Activated CD8-positive, alpha-beta memory T cell treated with anti-CD3 and anti-CD28 coated beads for 36 hours (primary cell): ENCODE measurements around the gene SLC25A13. TPM values are rescaled to one million over a fixed set of nuclear protein-coding genes. Genes with fewer than 3 reads are reported as not detected.

Source experiments
- CTCF ChIA-PET: fragments of 350-600 bp; sonication (Branson Sonifier 250); formaldehyde crosslinking; loops from one replicate; lab custom pipeline; 2021; ENCODE audit warnings: antibody characterized with exemption; lab: Charles Lee
- POLR2A ChIA-PET: fragments of 350-600 bp; sonication (Branson Sonifier 250); formaldehyde crosslinking; loops from one replicate; lab custom pipeline; 2021; ENCODE audit warnings: antibody characterized with exemption; lab: Charles Lee
- total RNA-seq, 2 experiments: library from RNA; stranded (reverse); gene quantifications; one replicate each; pipeline ENCODE4 v1.2.3, GENCODE V29; 2021

The SLC25A13 gene
- total RNA-seq, 2 experiments from 2014 or later = 10.9 to 12.9 TPM

DNA sequence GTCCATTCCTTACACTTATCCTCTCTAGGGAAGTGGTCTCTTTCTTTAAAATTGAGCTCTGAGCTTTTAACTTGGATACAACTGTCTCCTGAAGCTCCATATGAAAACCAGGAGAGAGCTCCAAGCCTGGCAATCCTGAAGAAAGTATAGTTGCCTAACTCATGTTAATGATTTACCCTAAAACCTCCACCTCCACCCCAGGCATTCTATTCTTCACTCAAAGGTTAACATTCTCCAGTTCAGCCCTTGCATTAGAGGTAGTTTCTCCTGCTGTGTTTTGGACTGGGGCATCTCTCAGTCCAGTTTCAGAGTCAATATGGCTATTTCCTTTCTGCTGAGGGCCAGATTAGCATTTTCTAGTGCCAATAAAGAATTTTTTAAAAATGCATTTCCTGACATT, 195.5 kb downstream of the SLC25A13 start:
- ChIA-PET POLR2A (no interaction called here), CTCF (no interaction called here)

GRCh38 chr7:96122746-96123145, 199.2 kb downstream of the SLC25A13 start:
- POLR2A ChIA-PET = no interaction called here

DNA sequence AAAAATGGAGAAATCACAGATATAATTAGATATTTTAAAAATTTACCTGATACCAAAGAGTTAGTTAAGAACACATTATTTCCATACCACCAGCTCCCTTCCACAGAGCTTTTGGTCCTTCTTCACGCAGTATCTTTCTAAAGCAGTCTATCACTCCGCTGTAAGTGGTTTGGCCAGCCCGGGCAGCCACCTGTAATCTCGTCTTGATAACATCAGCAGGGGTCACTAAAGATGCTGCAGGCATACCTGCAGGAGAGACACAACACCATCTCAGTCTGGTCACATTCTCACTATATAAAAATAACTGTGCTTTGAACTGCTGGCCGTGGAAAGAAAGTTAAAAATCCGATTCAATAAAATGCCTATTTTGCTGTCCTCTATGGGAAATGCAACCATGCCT, 200.1 kb downstream of the SLC25A13 start:
- POLR2A ChIA-PET = no interaction called here
- CTCF ChIA-PET = no interaction called here

More at GRCh38 chr7:96122746-96123145, 199.2 kb downstream of the SLC25A13 start:
- CTCF ChIA-PET = no interaction called here

DNA sequence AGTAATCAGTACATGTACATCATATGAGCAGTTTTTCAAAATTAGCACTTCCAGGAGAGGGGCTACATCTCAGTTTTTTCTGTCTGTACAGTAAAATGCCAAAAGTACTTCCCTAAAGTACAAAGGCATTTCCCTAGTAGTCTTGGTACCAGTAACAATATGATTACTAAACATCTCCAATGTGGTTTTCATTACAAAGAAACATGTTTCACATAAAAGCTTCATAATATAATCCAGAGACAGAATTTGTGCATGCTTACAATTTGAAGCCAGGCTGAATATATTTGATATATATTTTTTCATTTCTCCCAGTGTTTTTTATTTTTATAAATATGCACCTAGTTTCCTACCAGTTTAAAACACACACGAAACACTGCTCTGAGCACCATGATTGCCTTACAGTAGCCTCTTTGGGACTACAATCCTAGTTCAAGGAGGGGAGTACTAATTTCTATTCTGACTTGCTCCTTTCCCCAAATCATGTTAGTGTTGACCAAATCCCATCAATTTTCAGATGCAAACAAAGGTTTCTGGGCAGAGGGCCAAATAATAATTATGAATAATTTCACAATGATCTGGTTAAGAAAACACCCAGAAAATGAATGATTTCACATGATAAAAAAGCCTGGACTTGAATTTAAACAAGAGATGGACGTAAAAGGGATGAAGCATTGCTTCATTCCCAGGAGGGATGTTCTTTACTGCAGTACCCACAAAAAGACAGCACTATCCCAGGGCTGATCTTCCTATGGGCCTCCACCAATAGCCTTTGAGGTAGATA, 201.3 kb downstream of the SLC25A13 start:
- POLR2A ChIA-PET = no interaction called here

GRCh38 chr7:96118449-96119001, 203.4 kb downstream of the SLC25A13 start:
- ChIA-PET CTCF (no interaction called here), POLR2A (no interaction called here)

More for the DNA sequence above, 201.3 kb downstream of the SLC25A13 start:
- CTCF ChIA-PET = no interaction called here

DNA sequence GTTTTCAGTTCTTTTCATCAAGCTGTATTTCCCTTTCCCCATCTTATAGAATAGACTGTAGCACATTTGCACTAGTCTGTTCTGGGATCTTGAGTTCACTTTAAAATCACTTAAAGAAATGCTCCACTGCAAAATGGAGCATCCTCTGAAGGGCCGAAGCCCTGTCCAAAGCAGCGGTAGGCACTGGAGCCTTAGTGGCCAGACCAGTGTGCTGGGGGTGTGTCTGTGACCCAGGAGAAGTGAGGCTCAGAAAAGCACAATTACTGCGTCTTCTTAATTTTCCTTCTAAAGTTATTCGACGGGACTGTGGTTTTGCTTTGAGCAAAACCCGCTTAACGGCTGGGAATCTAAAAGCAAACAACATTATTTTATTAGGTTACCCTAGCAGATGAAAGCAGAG, 205.7 kb downstream of the SLC25A13 start:
- POLR2A ChIA-PET = no interaction called here
- CTCF ChIA-PET = no interaction called here

DNA sequence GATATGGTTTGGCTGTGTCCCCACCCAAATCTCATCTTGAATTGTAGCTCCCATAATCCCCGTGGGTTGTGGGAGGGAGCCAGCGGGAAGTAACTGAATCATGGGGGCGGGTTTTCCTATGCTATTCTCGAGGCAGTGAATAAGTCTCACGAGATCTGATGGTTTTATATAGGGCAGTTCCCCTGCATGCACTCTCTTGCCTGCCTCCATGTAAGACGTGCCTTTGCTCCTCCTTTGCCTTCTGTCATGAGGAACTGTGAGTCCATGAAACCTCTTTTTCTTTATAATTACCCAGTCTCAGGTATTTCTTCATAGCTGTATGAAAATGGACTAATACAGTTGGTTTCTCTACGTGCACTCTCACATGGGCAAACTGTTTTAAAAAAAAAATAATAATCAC, 207.7 kb downstream of the SLC25A13 start:
- POLR2A ChIA-PET = no interaction called here
- CTCF ChIA-PET = no interaction called here

GRCh38 chr7:96111405-96111804, 210.5 kb downstream of the SLC25A13 start:
- ChIA-PET CTCF (no interaction called here), POLR2A (no interaction called here)

- ChIA-PET CTCF (no interaction called here), POLR2A (no interaction called here)
These were observed 216.9 kb downstream of the SLC25A13 start for GRCh38 chr7:96104984-96105383.

DNA sequence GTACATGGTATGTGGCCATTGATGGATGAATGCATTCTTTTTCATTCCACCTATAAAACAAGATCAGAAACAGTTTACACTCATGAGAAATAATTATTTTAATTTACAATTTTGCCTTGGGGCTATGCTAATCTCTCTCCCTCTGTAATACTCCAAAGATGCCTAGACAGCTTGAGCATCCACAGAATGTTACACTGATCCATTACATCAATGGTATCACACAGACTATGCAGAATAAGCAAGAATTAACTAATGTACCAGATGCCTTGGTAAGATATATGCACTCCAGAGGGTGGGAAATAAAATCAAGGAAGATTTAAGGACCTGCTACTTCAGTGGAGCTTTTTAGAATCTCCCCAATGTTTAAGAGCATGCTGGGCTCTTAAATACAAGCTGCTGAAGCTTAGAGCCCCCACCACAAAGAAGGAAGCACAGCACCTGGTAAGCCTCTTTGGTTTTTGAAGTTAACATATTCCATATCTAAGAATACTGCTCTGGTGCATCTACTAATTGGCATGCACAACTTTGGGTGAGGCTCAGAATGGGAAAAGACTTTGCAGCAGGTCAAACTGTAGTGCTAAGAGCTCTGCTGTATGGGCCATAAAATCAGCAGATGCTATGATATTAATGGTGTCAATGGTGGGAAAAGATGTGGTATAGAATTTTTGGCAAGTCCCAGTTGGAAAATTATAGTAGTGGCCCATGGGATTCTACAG, 219.6 kb downstream of the SLC25A13 start:
- ChIA-PET CTCF (no interaction called here), POLR2A (no interaction called here)

GRCh38 chr7:96100737-96101136, 221.2 kb downstream of the SLC25A13 start:
- CTCF ChIA-PET = interaction anchor here (1.1 kb wide), 1 partner anchor 24 kb away, joined by 3 read pairs; no protein-coding TSS in a partner anchor
- POLR2A ChIA-PET = no interaction called here

DNA sequence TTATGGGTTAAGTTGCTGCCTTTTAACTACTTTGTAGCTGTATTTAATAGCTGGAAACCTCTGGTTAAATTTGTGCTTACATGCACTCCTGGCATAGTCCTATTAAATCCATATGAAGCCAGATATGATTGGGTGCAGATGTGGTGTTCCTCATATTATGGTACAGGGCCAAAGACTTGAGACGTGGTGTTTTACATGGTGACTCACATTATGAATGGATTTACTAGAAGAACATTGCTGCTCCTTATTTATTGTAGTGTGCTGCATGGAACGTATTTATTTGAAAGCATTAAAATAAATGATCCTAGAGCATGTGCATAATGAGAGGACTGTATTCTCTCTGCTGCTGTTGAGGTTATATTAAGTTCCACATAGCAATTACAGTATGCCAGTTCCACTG, 224.1 kb downstream of the SLC25A13 start:
- ChIA-PET POLR2A (no interaction called here), CTCF (no interaction called here)

- CTCF ChIA-PET = no interaction called here
These were observed 228.5 kb downstream of the SLC25A13 start for GRCh38 chr7:96093435-96093834.

GRCh38 chr7:96090756-96091155, 231.1 kb downstream of the SLC25A13 start:
- ChIA-PET CTCF (no interaction called here), POLR2A (no interaction called here)

More at GRCh38 chr7:96093435-96093834, 228.5 kb downstream of the SLC25A13 start:
- POLR2A ChIA-PET = no interaction called here

DNA sequence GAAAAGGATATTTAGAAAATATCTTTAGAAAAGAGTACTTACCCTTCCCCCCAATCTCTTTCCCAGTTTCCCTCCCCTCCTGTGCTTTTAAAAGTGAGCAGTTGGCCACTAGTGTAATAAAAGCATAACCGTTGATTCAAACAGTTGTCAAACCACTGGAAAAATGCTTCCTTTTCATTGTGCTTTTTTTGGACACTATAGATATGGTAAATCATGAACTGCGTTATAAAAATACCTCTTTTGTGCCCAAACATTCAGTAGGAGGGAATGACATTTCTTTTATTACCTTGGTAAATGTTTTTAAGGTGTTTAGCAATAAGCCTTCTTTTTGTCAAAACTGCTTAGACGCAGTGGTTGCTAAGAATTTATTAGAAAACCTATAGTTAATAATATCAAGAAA, 232.4 kb downstream of the SLC25A13 start:
- CTCF ChIA-PET = no interaction called here
- POLR2A ChIA-PET = no interaction called here

- POLR2A ChIA-PET = no interaction called here
- CTCF ChIA-PET = no interaction called here
These were observed 233.3 kb downstream of the SLC25A13 start for GRCh38 chr7:96088579-96088978.

- ChIA-PET CTCF (no interaction called here), POLR2A (no interaction called here)
These were observed 235.9 kb downstream of the SLC25A13 start for GRCh38 chr7:96085953-96086352.

DNA sequence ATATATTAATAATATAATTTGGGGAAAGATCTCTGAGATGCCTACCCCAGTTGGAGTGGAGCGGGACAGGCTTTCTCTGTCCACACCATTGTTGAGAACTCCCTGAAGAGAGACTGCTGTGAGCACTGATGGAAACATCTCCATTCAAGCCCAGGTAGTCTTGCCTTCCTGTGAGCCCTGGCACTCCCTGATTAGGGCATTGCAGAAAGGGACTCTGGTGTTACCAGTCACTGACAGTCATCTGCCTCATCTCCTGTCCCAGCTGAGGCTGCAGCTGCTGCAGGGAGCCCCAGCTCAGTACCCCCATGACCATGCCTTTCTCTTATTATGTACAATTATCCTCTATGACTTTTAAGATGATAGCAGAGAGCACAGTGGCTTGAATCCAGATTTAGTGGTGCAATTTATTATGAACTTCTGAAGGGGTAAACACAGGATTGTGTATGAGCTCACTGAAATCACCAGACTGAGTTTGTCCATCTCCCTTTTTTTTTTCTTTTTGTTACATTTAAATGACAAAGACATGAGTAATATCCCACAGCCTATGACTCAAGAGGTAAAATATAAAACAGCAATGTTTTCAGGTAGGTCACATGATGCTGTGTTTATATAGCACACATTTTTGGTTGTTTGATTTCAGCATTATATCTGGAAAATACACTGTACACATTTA, 236.9 kb downstream of the SLC25A13 start:
- CTCF ChIA-PET = no interaction called here
- POLR2A ChIA-PET = no interaction called here

DNA sequence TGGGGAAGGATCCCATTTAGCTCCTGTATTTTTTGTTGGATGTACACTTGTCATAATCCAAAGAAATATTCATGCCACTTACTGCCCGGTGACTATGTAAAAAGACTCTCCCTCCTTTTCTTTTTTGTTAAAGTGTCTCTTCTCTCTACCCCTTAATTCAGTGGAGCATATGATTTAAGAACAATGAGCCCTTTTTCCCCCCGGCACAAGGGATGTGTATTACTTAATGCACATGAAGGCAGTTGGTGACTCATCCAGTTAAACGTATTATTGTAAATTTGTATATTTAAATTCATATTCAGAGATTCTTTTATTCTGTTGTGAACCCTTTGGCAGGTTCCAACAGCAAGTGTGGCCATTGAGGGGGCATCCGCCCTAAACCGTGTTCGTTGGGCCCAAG, 241.9 kb downstream of the SLC25A13 start:
- ChIA-PET CTCF (no interaction called here), POLR2A (no interaction called here)

- ChIA-PET POLR2A (no interaction called here), CTCF (interaction anchor here (0.6 to 0.7 kb wide), 3 partner anchors 345 to 929 kb away, joined by 3 to 6 read pairs (median 3); no protein-coding TSS in a partner anchor)
These were observed 245.6 kb downstream of the SLC25A13 start for GRCh38 chr7:96076350-96076707.
